ENCODE data around the gene LCOR. TPM values are rescaled to one million over a fixed set of nuclear protein-coding genes. Genes with fewer than 3 reads are reported as not detected.
A peak's percentile ranks its signal among the peaks of the same experiment; 100 is the strongest.

LCOR gene
- total and polyA plus RNA-seq, 2 of the 13 experiments (the other 11 are each of a cell fraction or from before 2014, with no cell fraction given), result 12.4 to 23.7 TPM

DNA sequence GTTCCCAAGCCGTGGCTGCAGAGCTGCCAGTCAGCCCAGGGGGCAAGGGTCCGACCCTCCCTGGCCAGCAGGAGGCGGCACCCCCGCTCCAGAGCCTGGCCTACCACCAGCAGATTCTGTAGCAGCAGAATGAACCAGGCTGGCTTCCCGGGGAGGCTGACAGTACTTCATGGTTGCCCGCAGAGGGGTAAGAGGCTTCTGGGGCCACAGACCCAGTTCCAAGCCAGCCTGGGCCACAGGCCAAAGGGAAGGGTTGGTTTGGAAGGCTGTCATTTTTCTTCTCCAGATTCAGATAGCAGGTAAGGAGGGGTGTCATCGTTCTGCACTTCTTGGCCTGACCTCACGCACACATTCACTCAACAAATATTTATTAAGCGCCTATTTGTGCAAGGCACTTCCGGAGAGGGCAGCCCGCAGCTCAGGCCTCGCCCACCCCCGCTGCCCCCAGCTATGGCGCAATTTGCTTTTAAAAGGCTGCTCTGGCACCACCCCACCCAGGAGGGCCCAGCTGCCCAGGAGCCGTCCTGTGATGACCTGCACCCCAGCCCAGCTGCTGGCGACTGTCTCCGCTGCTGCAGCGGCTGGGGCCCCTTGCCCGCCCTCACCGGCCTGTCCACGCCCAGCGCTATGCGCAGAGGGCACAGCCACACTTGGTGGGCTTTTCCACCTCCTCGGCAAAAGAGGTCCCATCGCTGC lies 168.5 kb downstream of the LCOR start:
- Histone ChIP-seq H3K27me3 (ENCODE audit: control insufficient read depth in 1 of 2, insufficient read depth in 2 of 2, low read length in 2 of 2) (no peaks in the 10 kb centered on the region; a peak in 1 of 5 replicates), H3K9ac (ENCODE audit: insufficient read depth, low read depth, low read length) (peak overlapping the region; percentile 38), H3K27ac (ENCODE audit: extremely low read length, insufficient read depth, low read length) (peak overlapping the region; percentile 21), H3K4me2 (ENCODE audit: low read depth, low read length) (peak overlapping the region; percentile 74), H3K4me1 (ENCODE audit: insufficient read depth, low read length) (peaks cover 59% of the 10 kb centered on the region), H3K36me3 (replicated peaks in 1 of 2; ENCODE audit: control insufficient read depth in 1 of 2, insufficient read depth in 2 of 2, low read length in 2 of 2) (no peaks in the 10 kb centered on the region), H3K79me2 (ENCODE audit: insufficient read depth, low read length) (no peaks in the 10 kb centered on the region), H3K9me3 (ENCODE audit: low read length) (no peaks in the 10 kb centered on the region), H4K20me1 (ENCODE audit: insufficient read depth, low read length) (no peaks in the 10 kb centered on the region), H3K4me3 (replicated peaks in 1 of 3; ENCODE audit: insufficient read depth in 1 of 3, low read depth in 2 of 3, low read length in 3 of 3) (peak overlapping the region; percentile 41 to 53 (median 46); a peak in 5 of 6 replicates), H2AFZ (ENCODE audit: low read length) (no peak overlapping the region)
- ATAC-seq, result peak; percentile 74
- POLR2A ChIA-PET, result interaction anchor here (0.6 to 2.1 kb wide), 5 partner anchors 20 to 305 kb away, joined by 3 to 7 read pairs (median 3); no protein-coding TSS in a partner anchor
- WGBS (ENCODE audit: low lambda C conversion rate), result 15% methylated on average over 12 of the region's 25 CpGs
- no peak for FAIRE-seq
- DNase-seq (ENCODE audit: low spot score), result peak; percentile 71
- CTCF ChIA-PET (ENCODE audit: low intra/inter-chr PET ratio, low total read pairs), result no interaction called here
- intact Hi-C loops (cut with micrococcal nuclease; ENCODE audit: unreplicated experiment), result no loop called here
- in situ Hi-C loops (cut with HindIII; ENCODE audit: extremely low pct_ligation_motif_present, low pct_unique_long_range_greater_than_20kb), result no loop called here
- no TSS peak for BruUV-seq (replicated peaks)
- TF ChIP-seq, protein P1, sequence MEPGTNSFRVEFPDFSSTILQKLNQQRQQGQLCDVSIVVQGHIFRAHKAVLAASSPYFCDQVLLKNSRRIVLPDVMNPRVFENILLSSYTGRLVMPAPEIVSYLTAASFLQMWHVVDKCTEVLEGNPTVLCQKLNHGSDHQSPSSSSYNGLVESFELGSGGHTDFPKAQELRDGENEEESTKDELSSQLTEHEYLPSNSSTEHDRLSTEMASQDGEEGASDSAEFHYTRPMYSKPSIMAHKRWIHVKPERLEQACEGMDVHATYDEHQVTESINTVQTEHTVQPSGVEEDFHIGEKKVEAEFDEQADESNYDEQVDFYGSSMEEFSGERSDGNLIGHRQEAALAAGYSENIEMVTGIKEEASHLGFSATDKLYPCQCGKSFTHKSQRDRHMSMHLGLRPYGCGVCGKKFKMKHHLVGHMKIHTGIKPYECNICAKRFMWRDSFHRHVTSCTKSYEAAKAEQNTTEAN (CRISPR knock-in tag; conservative IDR thresholded peaks at IDR 0.05), result peak; percentile 93
- TF ChIP-seq, protein P2, sequence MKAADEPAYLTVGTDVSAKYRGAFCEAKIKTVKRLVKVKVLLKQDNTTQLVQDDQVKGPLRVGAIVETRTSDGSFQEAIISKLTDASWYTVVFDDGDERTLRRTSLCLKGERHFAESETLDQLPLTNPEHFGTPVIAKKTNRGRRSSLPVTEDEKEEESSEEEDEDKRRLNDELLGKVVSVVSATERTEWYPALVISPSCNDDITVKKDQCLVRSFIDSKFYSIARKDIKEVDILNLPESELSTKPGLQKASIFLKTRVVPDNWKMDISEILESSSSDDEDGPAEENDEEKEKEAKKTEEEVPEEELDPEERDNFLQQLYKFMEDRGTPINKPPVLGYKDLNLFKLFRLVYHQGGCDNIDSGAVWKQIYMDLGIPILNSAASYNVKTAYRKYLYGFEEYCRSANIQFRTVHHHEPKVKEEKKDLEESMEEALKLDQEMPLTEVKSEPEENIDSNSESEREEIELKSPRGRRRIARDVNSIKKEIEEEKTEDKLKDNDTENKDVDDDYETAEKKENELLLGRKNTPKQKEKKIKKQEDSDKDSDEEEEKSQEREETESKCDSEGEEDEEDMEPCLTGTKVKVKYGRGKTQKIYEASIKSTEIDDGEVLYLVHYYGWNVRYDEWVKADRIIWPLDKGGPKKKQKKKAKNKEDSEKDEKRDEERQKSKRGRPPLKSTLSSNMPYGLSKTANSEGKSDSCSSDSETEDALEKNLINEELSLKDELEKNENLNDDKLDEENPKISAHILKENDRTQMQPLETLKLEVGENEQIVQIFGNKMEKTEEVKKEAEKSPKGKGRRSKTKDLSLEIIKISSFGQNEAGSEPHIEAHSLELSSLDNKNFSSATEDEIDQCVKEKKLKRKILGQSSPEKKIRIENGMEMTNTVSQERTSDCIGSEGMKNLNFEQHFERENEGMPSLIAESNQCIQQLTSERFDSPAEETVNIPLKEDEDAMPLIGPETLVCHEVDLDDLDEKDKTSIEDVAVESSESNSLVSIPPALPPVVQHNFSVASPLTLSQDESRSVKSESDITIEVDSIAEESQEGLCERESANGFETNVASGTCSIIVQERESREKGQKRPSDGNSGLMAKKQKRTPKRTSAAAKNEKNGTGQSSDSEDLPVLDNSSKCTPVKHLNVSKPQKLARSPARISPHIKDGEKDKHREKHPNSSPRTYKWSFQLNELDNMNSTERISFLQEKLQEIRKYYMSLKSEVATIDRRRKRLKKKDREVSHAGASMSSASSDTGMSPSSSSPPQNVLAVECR (CRISPR knock-in tag; IDR thresholded peaks at IDR 0.05; ENCODE audit: borderline replicate concordance), result peak; percentile 64
- peak; percentile 52; the same call in 1 of the 2 replicates for TF ChIP-seq ZSCAN21 (CRISPR knock-in tag; IDR thresholded peaks at IDR 0.05; ENCODE audit: borderline replicate concordance)
- no peak for TF ChIP-seq ZNF160 (CRISPR knock-in tag; IDR thresholded peaks at IDR 0.05)
- TF ChIP-seq ZNF772 (CRISPR knock-in tag; IDR thresholded peaks at IDR 0.05), result peak; percentile 35; the same call in 1 of the 2 replicates
- TF ChIP-seq FOXA1 (IDR thresholded peaks at IDR 0.05), result no peak
- TF ChIP-seq FOXA1 (CRISPR knock-in tag; IDR thresholded peaks at IDR 0.05), result peak; percentile 43
- TF ChIP-seq, protein P3, sequence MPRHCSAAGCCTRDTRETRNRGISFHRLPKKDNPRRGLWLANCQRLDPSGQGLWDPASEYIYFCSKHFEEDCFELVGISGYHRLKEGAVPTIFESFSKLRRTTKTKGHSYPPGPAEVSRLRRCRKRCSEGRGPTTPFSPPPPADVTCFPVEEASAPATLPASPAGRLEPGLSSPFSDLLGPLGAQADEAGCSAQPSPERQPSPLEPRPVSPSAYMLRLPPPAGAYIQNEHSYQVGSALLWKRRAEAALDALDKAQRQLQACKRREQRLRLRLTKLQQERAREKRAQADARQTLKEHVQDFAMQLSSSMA (CRISPR knock-in tag; IDR thresholded peaks at IDR 0.05), result 0 out of 2 replicates have a peak, but pooled peaks have one; percentile 39
- TF ChIP-seq ZNF816 (CRISPR knock-in tag; IDR thresholded peaks at IDR 0.05; ENCODE audit: borderline replicate concordance), result no peak
- peak; percentile 78 for TF ChIP-seq ZFX (CRISPR knock-in tag; IDR thresholded peaks at IDR 0.05; ENCODE audit: low read depth)
- TF ChIP-seq ELF1 (CRISPR knock-in tag; IDR thresholded peaks at IDR 0.05), result peak; percentile 70
- no peak for TF ChIP-seq ZNF782 (CRISPR knock-in tag; IDR thresholded peaks at IDR 0.05; ENCODE audit: borderline replicate concordance)
- no peak for TF ChIP-seq NAIF1 (CRISPR knock-in tag; IDR thresholded peaks at IDR 0.05; ENCODE audit: borderline replicate concordance)
- TF ChIP-seq BCL6 (CRISPR knock-in tag; IDR thresholded peaks at IDR 0.05), result peak; percentile 16; the same call in 1 of the 2 replicates
- TF ChIP-seq ZNF788 (CRISPR knock-in tag; IDR thresholded peaks at IDR 0.05; ENCODE audit: borderline replicate concordance), result peak; percentile 55
